DMS53 treated with DMSO at 0.1 percent for 48 hours (cell line): ENCODE results near the gene PRKG1.

Experiments
- DNase-seq: peaks from one replicate; lab custom pipeline; 2025; ENCODE audit not compliant: unreplicated experiment; lab: John Stamatoyannopoulos, UW

PRKG1 gene

DNA sequence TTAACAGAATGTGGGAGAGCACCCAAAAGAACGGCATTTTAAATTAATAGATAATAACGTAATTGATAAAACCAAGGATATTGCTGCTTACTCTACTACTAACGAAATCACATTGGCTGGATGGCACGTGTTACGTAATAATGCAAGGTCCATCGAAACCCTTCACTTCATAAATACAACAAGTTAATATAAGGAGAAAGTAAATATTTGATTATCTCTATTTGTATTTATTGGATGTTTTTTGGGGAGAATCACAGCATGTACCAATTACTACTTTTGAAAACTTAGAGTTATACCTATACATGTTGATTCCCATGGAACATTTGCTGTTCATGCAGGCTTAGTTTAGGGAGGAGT, 1.6 kb downstream of the PRKG1 start:
- DNase-seq = no peak

DNA sequence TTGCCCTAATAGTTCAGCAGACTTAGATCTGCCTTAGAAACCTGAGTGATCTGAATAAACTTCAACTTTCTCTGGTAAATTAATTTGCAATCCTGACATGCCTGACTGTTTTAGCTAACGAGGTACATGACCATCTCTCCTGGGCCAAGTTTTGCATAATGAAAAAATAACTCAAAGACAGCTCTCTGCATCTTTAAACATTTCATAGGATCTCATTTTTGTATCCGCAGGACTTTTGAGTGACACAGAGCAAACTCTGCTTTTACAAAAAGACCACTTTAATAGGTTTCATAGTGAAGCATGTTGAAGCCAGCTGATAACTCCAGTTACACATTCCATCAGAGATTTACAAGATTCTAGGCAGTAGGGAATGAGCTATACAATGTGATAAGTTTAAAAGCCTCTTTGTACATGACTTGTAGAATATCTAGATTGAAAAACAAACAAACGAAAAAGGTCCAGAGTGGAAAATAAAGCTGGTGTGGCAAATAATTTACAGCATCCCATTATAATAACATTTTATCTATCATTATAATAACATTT, 2.1 kb downstream of the PRKG1 start:
- DNase-seq = no peak

DNA sequence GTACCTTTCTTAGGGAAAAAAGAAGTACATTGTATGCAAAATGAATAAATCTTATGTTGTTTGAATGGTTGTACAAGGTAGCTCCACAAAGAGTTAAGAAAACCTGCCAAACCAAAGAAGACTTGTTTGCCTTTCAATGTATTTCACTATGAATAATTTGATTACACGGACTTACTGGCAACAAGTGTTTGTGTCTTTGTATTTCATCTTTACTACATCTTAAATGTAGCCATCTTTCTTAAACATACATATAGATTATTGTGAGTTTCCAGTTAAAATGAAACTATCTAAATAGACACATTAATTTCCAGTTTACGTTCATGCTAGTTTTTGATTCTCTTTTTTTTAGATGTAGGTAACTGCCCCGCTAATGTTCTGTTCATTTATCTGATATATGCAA, 2.8 kb downstream of the PRKG1 start:
- no peak for DNase-seq

DNA sequence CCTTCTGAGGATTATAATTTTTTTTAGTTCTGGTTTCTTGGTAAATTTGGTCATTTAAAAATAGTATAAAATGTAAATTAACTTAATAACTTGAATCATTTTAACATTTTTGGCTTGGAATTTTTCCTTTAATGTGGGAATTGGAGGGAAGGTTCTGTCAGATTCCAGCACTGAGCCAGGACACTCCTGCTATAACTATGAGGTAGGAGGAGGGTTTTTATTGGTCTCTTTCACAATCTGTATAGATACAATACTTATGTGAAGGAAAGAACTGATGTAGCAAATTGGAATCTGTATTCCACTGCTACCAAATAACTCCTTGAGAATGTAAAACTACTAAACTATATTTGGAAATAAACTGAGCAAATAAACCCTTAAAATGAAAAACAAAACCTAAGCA, 3.2 kb downstream of the PRKG1 start:
- DNase-seq = no peak

DNA sequence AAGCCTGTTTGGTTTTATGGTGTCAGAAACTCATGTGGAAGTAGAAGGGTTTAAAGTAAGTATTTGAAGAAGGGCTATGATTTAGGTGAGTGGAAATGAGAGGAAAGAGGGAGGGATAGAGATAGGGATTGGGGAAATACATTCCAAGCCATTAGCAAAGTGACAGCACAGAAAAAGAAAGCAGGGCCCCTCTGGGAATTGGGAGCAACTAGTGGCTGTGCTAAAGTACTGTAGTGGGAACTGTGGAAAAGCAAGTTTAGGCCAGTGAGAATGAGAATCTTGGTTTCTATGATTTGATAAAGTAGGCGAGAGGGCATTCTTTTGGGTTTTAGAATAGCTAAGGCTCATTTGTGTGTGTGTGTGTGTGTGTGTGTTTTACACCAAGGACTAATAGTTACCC, 5.0 kb downstream of the PRKG1 start:
- DNase-seq = no peak

DNA sequence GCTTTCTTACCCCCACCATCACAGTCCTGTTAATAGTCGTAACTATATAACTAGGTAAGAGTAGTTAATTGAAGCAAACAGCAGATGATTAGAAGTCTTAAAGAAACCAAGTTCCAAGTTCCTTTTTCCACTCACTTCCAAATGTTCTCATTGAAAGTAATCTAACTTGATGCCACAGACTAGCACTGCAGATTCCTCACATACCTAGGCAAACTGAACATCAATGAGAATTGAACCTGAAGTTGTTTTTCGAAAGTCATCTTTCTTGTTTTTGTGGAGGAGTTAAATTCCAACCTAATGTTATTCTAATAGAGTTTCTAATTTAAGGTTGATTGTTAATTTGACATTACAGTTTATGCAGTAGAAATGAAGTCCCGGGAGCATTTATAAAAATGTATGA, 5.5 kb downstream of the PRKG1 start:
- no peak for DNase-seq

DNA sequence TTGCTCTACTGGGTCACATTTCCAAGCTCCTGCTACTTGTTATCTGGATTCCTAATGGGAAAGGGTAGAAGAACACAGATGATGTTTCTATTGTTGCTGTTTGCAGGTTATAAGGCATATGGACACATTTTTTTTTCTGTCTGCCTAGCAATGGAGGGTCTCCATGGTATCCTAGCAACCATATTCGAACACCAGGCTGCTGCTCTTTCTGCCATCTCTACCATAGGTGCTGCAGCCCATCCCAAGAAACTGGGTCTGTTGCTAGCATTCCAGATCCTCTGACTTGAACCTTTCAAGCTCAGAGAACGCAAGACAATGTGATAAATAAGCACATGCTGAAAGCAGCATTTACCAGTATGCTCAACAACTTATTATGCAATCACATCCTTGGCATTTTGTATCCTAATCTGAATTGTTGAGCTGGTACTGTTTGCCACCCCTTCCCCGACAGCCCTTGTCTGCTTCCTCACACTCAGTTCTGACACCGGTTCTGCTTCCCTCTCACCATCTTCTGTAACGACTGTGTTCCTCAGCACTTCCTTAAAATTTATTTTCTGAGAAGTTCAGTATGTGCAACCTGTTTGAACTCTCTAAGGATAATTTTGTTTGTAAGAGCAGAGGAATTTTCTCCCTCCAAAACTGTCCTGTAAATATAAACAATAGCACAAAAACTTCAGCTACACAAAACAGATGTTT, 6.2 kb downstream of the PRKG1 start:
- no peak for DNase-seq

DNA sequence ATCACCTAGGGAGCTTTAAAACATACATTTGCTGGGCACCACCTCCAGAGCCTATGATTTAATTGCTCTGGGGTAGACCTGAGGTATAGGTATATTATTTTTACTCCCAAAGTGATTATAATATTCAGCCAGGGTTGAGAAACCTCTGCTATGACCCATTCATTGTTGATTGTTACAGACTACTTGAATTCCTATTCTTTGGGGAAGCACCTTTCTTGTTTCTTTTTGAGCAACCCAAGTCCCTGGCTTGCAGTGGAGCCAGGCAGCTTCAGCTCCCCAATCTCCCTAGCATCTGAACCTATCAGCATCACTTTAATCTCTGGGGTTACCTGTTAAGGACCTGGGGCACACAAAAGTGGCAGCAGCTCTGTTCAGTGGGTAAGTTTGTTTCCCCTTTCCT, 8.6 kb downstream of the PRKG1 start:
- no peak for DNase-seq

DNA sequence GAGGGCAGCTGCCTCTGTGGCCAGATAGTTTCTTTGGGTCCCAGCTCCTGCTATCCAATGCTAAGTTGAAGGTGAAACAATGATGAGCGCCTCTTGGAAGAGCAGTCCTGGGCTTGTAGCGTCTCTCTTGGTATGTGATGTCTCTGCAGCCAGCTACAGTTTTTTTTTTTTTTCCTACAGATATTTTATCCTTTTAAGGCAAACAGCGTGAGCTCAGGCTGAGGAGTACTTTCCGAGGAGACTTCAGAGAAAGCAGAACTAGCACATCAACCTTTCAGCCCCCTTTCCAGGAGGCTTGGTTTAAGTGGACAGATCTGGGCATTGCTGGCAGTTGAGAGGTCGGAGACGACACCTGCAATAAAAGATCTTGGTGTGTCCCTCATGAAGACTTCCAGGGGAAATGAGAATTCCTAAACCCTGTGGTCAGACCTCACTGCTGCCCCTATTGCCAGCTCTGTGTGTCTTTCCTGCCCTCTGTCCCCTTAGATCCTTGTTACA, 9.1 kb downstream of the PRKG1 start:
- no peak for DNase-seq

DNA sequence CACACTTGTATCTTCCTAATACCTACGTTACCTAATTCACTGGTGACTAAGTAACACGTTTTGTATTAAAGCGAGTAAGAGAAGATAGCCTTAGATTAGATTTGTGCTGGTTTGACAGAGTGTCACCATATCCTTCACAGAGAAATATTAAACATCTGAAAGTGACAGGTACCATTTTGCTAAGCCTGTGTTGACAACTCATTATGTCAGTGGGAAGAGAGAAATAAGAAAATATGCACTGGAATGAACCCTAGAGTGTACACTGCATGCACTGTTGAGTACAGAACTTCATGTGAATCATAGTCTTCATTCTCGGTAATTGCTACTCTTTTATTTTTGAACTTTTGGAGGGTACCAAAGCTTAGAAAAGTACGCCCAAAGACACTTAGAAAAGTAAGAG, 10.9 kb downstream of the PRKG1 start:
- no peak for DNase-seq

DNA sequence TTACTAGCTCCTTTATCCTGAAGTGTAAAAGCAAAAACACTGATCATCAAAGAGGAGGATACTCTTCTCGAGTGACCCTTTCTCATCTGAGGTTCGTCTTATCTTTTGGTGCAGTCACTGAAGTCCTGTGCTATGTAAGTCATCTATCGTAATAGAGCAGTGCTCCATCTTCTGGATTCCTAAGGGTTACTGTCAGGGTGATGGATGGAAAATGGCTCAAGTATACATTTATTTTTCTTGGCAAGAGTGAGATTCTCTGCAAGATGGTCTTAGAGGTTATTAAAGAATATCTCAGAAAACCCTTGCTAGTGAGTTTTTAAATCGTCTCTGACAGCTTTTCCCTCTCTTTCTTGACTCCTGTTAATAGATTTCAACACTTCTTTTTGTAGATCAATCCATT, 12.4 kb downstream of the PRKG1 start:
- no peak for DNase-seq

DNA sequence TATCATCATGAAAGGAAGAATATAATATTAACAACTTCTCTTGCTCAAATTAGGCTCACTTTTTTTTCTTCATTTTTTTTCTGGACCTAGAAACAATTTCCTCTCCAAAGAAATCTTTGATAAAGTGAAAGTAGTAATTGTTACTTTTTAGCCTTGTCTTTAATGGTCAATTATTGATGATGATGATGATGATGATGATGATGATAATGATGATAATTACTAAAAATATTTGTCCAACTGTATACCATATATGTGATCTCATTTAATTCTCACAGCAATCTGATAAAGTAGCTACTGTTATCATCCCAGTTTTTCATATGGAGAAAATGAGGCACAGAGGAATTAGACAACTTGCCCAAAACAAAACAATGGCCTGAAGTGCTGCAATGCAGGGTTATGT, 12.8 kb downstream of the PRKG1 start:
- DNase-seq = no peak

DNA sequence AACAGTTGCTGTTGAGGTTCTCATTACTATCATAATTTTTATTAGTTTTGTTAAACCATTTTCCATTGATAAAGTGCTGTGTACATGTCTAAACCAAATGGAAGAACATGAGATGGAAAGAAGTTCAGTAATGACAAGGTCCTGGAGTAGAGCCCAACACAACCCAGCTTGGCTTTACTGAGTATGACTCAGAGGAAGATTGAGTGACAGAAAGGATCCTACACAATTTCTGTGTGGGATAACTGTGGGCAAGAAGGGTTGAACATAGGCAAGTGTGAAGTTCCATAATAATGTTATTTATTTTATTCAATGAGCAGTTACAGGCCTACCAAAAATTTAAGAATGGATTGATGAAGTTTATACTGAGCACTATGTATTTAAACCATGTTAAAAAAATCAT, 15.9 kb downstream of the PRKG1 start:
- DNase-seq = no peak

DNA sequence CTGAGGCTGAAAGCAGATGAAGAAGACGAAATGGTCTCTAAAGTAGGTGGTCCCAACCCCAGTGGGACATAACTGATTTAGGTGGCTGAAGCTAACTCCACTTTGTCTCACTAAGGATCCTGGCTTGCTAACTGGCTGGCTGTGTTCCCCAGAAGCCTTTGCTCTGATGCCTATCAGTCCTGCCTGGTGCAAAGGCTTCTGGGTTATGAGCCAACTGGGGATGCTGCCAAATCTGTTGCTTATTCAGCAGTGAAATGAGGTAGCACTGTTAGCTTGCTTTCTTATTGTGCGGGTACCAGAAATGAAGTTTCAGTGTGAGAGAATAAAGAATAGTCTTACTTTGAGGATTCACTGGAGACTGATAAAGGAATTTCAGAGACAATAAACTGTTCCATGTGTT, 18.1 kb downstream of the PRKG1 start:
- no peak for DNase-seq

DNA sequence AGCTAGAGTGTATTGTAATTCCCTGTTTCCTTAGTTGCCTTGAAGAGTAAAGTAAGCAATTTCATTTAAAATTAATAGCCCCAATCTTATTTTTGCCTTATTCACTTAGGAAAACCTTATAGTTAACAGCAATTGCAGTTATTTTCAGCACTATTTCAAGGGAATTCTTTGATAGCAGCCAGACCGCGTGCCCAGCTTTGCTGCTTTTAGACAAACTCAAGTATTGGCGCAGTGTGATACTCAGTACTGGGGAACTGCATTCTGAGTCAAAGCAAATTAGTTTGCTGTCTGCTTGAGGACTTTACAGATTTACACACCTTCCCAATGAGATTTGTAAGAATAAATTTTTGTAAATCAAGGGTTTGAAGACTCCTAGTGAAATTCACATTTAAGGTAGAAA, 21.2 kb downstream of the PRKG1 start:
- no peak for DNase-seq

DNA sequence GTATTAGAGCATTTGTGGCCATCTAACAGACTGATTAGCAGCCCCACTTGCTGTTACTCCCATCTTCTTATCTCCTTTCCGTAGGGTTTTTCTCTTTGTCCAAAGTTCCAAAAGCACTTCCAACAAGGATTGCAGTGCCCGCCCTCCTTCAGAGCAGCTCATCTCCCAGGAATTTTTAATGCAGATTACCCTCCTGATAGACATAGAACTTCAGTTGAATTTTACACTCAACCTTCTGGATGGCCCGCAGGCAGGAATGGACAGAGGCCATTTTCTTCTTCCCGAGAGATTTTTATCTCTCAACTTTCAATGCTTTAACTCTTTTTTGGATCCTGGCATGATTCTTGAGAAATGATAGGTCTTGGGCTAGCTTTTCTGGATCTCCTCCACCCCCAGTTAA, 23.3 kb downstream of the PRKG1 start:
- DNase-seq = no peak

DNA sequence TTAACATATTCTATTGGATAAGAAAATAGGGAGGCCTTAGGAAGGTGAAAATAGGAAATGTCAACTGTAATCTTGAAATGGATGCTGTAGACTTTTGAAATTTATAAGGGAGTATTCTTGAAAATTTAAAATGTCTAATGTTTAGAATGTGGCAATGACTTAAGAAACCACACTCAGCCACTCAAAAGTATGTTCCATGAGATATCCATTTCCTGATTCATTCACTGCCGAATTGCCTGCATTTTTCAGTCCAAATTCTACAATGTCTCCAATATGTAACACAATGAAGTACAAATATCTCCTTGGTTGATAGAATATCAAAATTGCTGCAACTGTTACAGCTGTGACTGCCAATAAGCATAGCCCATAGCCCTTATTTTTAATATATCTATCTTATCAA, 25.9 kb downstream of the PRKG1 start:
- no peak for DNase-seq

DNA sequence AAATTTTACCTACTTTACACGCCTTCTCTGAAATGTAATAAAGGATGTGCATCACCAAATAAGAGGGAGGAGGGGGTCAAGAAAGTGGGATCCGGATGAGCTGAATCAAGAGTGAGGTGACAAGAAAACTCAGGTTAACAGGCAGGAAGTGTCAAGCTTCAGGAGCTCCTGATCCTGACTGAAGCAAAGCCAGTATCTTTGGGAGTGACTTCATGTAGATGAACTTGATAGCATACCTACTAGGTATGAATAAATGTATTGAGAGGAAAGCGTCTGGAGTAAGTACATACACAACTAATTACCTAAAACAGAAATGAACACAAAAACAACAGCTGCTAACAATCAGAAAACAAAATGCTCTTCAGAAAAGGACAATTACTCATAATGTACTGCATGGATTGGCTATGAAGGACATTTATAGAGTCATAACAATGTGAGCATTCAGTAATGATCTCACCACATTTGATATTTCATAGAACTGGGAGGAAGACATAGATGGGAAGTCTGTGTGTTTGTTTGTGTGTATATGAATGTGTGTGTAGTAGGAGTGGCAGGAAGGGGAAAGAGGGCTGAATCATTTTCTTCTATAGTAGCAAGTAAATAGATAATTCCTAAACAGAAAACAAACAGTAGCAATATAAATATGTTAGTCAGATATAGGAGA, 29.4 kb downstream of the PRKG1 start:
- peak; percentile 11 for DNase-seq

DNA sequence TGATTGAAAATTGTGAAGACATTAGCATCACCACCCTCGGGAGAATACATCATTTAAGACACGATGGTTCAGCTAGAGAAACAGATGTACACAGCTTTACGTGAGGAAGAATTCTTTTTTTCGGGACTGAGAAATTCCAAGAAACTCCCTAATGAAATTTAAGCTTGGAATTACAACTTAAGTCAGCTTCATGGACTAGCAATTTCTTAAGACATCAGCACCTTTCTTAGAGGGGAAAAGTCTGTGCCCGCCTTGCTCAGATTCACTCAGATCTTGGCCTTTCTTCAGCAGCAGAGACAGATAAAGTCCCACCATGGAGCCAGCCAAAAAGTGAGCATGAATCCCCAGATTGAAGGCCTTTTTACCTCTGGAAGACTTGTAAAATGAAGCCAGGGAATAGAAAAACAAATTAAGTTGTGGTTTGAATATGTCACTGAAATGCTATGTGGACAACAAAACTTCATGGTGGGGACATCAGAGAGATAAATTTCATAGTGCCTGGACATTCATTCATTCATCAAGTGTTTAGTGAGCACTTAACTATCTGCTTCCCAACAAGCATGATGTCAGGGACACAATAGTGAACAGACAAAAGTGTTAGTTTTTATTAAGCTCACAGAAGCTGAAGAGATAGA, 32.1 kb downstream of the PRKG1 start:
- DNase-seq = no peak

DNA sequence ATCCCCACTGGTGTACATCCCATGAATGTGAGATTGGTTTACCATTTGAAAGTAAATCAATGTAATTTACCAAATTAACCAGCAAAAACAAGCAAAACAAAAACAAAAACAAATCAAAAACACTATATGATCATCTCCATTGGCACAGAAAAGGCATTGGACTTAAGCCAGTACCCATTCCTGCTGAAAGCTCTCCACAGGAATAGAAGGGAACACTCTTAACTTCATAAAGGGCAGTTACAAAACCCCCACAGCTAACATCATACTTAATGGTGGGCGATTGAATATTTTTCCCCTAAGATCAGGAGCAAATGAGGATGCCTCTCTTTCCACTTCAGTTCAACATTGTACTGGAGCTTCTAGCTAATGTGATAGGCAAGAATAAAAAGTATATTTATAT, 34.1 kb downstream of the PRKG1 start:
- DNase-seq = no peak

DNA sequence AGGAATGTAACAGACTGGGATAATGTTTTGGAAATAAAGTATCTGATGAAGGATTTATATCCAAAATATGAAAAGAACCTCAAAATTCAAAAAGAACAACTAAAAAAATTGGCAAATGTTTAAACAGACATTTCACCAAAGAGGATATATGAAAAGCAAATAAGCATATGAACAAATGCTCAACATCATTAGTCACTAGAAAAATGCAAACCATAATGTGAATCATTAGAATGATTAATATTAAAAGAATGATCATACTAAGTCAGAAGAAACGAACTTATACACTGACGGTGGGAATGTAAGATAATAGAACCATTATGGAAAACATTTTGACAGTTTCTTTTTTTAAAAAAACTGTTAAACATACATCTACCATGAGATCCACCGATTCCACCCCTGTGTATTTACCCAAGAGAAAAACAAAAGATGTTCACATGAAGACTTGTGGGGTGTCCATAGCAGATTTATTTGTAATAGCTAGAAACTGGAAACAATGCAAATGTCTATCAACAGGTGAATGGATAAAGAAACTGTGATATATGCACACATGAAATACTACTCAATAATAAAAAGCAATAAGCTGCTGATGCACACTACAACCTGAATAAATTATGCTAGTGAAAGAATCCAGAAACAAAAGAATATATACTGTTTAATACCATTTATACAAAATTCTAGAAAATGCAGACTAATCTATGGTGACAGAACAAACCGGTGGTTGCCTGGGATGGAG, 35.7 kb downstream of the PRKG1 start:
- no peak for DNase-seq

DNA sequence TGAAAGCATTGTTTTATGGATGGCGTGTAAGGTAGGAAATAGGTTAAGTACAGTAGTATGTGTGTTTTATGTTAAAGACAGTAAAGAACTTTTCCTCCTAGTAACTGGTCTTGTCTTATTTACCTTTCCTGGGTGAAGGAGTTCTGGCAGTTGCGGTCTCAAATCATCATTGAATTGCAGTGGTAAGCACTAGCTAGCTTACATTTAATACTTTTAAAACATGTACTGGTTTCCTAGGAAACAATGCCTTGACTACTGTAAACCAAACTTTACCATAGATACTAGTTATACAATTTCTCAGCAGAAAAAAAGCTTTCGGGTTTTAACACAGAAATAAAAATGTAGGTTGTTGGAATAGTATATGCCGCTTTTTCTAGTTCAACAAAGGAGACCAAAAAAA, 37.7 kb downstream of the PRKG1 start:
- DNase-seq = no peak
